Mesenchymal stem cell (in vitro differentiated cells and primary cell): Measurements from ENCODE around the gene FEN1.

Experiments used
- DNase-seq: peaks from one replicate; pipeline ENCODE4 v3.0.0-alpha.2; 2013
- H2AFZ ChIP-seq: one replicate; pipeline ENCODE4 v1.6.1; 2013; ENCODE audit warnings: low read depth, mild to moderate bottlenecking, control low read depth, inconsistent platforms, low read length, moderate library complexity
- H2AK5ac ChIP-seq: 2 replicates; pipeline ENCODE4 v1.6.1; 2013; ENCODE audit warnings: low read length, moderate library complexity, mild to moderate bottlenecking, inconsistent platforms; ENCODE audit not compliant: severe bottlenecking
- H2BK120ac ChIP-seq: one replicate; pipeline ENCODE4 v1.6.1; 2013; ENCODE audit warnings: low read depth, mild to moderate bottlenecking, inconsistent platforms, low read length, moderate library complexity
- H2BK12ac ChIP-seq, 2 experiments: one replicate each; pipeline ENCODE4 v1.6.1; 2013; ENCODE audit warnings: inconsistent platforms in 2 of 2, low read length in 2 of 2, mild to moderate bottlenecking in 2 of 2, moderate library complexity in 2 of 2, control low read depth in 1 of 2
- H2BK15ac ChIP-seq: one replicate; pipeline ENCODE4 v1.6.1; 2013; ENCODE audit warnings: mild to moderate bottlenecking, low read depth, inconsistent platforms; ENCODE audit not compliant: poor library complexity, severe bottlenecking
- H2BK5ac ChIP-seq: 2 replicates; pipeline ENCODE4 v1.6.1; 2013; ENCODE audit warnings: low read depth, mild to moderate bottlenecking, low read length, control low read depth, inconsistent platforms; ENCODE audit not compliant: poor library complexity, severe bottlenecking
- H3K14ac ChIP-seq, 2 experiments: one replicate each; pipeline ENCODE4 v1.6.1; 2013; ENCODE audit warnings: inconsistent platforms in 2 of 2, low read length in 2 of 2, control low read depth in 1 of 2, mild to moderate bottlenecking in 1 of 2, moderate library complexity in 1 of 2
- H3K18ac ChIP-seq, 2 experiments: one replicate each; pipeline ENCODE4 v1.6.1; 2013; ENCODE audit warnings: inconsistent platforms in 2 of 2, low read length in 2 of 2, control low read depth in 1 of 2, low read depth in 1 of 2, mild to moderate bottlenecking in 1 of 2
- H3K23ac ChIP-seq, 2 experiments: one replicate each; pipeline ENCODE4 v1.6.1; 2013; ENCODE audit warnings: inconsistent platforms in 2 of 2, low read length in 2 of 2, mild to moderate bottlenecking in 2 of 2, moderate library complexity in 2 of 2, control low read depth in 1 of 2
- H3K27ac ChIP-seq: 2 replicates; pipeline ENCODE4 v1.5.1; 2013; ENCODE audit warnings: mild to moderate bottlenecking, moderate library complexity, low read length, control low read depth, inconsistent platforms; ENCODE audit not compliant: poor library complexity, severe bottlenecking
- H3K27me3 ChIP-seq, 2 experiments: 2 replicates each; pipeline versions ENCODE4 v1.6.1 to v1.7.0; 2013; ENCODE audit warnings: low read length in 2 of 2, mild to moderate bottlenecking in 2 of 2, moderate library complexity in 2 of 2, control low read depth in 1 of 2, inconsistent platforms in 1 of 2; ENCODE audit not compliant: control insufficient read depth in 1 of 2, insufficient read depth in 1 of 2
- H3K36me3 ChIP-seq, 2 experiments: 2 replicates each; pipeline versions ENCODE4 v1.6.1 to v1.7.0; 2013; ENCODE audit warnings: low read length in 2 of 2, control low read depth in 1 of 2, inconsistent platforms in 1 of 2, low read depth in 1 of 2, mild to moderate bottlenecking in 1 of 2; ENCODE audit not compliant: insufficient read depth in 2 of 2, control insufficient read depth in 1 of 2
- H3K4ac ChIP-seq, 2 experiments: one replicate each; pipeline ENCODE4 v1.6.1; 2013; ENCODE audit warnings: inconsistent platforms in 2 of 2, low read length in 2 of 2, mild to moderate bottlenecking in 2 of 2, moderate library complexity in 2 of 2, control low read depth in 1 of 2, low read depth in 1 of 2
- H3K4me1 ChIP-seq: 2 replicates; pipeline ENCODE4 v1.6.1; 2013; ENCODE audit warnings: low read depth, low read length, control low read depth; ENCODE audit not compliant: control insufficient read depth, insufficient read depth
- H3K4me2 ChIP-seq: 2 replicates; pipeline ENCODE4 v1.6.1; 2013; ENCODE audit warnings: low read length, mild to moderate bottlenecking, inconsistent platforms; ENCODE audit not compliant: poor library complexity, severe bottlenecking
- H3K4me3 ChIP-seq, 2 experiments: 2 replicates each; pipeline versions ENCODE4 v1.5.1 to v1.7.0; 2013; ENCODE audit warnings: low read length in 2 of 2, mild to moderate bottlenecking in 2 of 2, control low read depth in 1 of 2, low read depth in 1 of 2; ENCODE audit not compliant: insufficient read depth in 1 of 2
- H3K79me1 ChIP-seq: replicated peaks from 2 replicates; pipeline ENCODE4 v1.6.1; 2013; ENCODE audit warnings: mild to moderate bottlenecking, control low read depth, low read length, inconsistent platforms; ENCODE audit not compliant: poor library complexity, severe bottlenecking
- H3K9ac ChIP-seq: 2 replicates; pipeline ENCODE4 v1.7.0; 2013; ENCODE audit warnings: mild to moderate bottlenecking, low read length, moderate library complexity
- H3K9me3 ChIP-seq: 2 replicates; pipeline ENCODE4 v1.7.0; 2013; ENCODE audit warnings: mild to moderate bottlenecking, low read length; ENCODE audit not compliant: control insufficient read depth
- H4K8ac ChIP-seq: one replicate; pipeline ENCODE4 v1.6.1; 2013; ENCODE audit warnings: inconsistent platforms, mild to moderate bottlenecking, low read length, moderate library complexity
- H4K91ac ChIP-seq: one replicate; pipeline ENCODE4 v1.6.1; 2013; ENCODE audit warnings: mild to moderate bottlenecking, low read length, inconsistent platforms
- WGBS: methylation state at CpG from one replicate; pipeline ENCODE4 v1.1.7; 2013; ENCODE audit warnings: mixed read lengths; 5-methylcytosine and 5-hydroxymethylcytosine counted together

Gene FEN1

GRCh38 chr11:61751384-61751783 lies 41.3 kb upstream of the FEN1 start:
- WGBS = 93% methylated on average over 14 of the region's 14 CpGs
- Histone ChIP-seq H4K8ac (no peak overlapping the region), H2BK12ac (no peak overlapping the region), H3K4me2 (no peak overlapping the region), H3K79me1 (peaks cover 18% of the 10 kb centered on the region), H3K27me3 (peaks cover 0 to 42% of the 10 kb centered on the region in 2 experiments), H3K14ac (no peak overlapping the region), H3K36me3 (no peaks in the 10 kb centered on the region), H3K4me1 (peaks cover 57% of the 10 kb centered on the region), H3K18ac (no peak overlapping the region), H3K9me3 (no peaks in the 10 kb centered on the region), H3K4me3 (no peak overlapping the region), H3K27ac (no peak overlapping the region), H2AK5ac (no peak overlapping the region), H3K9ac (no peak overlapping the region), H2AFZ (no peak overlapping the region), H3K23ac (no peak overlapping the region), H2BK120ac (no peak overlapping the region), H4K91ac (no peak overlapping the region), H2BK15ac (no peak overlapping the region), H3K4ac (no peak overlapping the region), H2BK5ac (no peak overlapping the region)
- DNase-seq = no peak

DNA sequence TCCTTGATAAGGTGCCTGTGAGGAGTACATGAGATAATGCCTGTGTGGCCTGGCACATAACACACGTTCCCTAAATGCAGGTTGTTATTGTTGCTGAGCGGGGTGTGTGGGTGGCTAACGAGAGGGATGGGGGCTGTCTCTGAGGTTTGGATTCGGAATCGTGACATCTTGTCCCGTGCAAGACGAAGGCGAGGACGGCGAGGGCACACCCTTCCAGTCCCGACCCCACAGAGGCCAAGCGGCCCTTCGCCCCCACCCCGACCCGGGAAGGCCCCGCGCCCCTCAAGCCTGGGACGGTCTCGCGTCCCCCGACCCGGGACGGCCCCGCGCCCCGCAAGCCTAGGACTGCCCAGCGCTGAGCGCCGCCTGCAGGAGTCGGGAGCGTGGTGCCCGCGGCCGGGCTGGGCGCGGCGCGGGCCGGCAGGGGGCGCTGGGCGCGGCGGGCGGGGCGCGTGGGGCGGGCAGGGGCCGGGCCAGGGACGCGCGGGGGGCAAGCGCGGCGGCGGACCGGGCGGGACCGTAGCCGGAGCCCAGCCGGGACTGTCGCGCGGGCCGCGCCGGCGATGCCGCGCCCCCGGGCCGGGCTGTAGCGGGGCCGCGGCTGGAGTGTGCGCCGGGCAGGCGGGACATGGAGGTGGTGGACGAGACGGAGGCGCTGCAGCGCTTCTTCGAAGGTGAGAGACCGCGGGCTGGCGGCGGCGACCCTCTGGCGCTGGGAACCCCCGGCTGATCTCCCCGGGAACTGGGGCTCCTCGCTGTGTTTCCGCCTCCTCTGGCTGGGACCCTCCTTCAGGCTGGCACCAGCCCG lies 40.4 kb upstream of the FEN1 start, which contains the start of gene MYRF:
Gene MYRF, plus strand, starts transcription at position 520 of the 808 bp plus-strand sequence. Its CDS starts 109 bp downstream, at position 629.
- Histone ChIP-seq H3K27ac (no peak within 1 kb of the TSS), H4K8ac (peak within 1 kb of the TSS; percentile 82), H2AK5ac (no peak within 1 kb of the TSS), H2BK12ac (peak within 1 kb of the TSS; percentile 17 to 69), H3K79me1 (peaks cover 22% of the 10 kb centered on the region), H4K91ac (peak within 1 kb of the TSS; percentile 76), H3K36me3 (peaks cover 0 to under 1% of the 10 kb centered on the region in 2 experiments), H3K4me1 (peaks cover 65% of the 10 kb centered on the region), H2BK5ac (no peak within 1 kb of the TSS), H3K14ac (peak within 1 kb of the TSS in 1 of 2 experiments; percentile 35), H3K9ac (peak within 1 kb of the TSS; percentile 38), H3K4me2 (peak within 1 kb of the TSS; percentile 75), H2BK120ac (peak within 1 kb of the TSS; percentile 37), H3K9me3 (no peaks in the 10 kb centered on the region), H3K4ac (peak within 1 kb of the TSS; percentile 24 to 51), H3K18ac (peak within 1 kb of the TSS; percentile 61 to 74), H3K4me3 (peak within 1 kb of the TSS; percentile 63 to 73), H2AFZ (no peak within 1 kb of the TSS), H2BK15ac (peak within 1 kb of the TSS; percentile 98), H3K23ac (peak within 1 kb of the TSS in 1 of 2 experiments; percentile 91), H3K27me3 (peaks cover 0 to 42% of the 10 kb centered on the region in 2 experiments)
- WGBS = 2% methylated on average over 36 of the region's 93 CpGs
- peak; percentile 40 for DNase-seq

- Histone ChIP-seq H3K18ac (peak overlapping the region; percentile 61 to 74), H3K4me1 (peaks cover 64% of the 10 kb centered on the region), H2BK15ac (peak overlapping the region; percentile 98), H3K9me3 (no peaks in the 10 kb centered on the region), H3K4me3 (peak overlapping the region; percentile 63 to 73), H3K23ac (peak overlapping the region in 1 of 2 experiments; percentile 91), H3K79me1 (peaks cover 22% of the 10 kb centered on the region), H2AFZ (no peak overlapping the region), H4K91ac (peak overlapping the region; percentile 76), H3K27ac (no peak overlapping the region), H3K4ac (peak overlapping the region; percentile 24 to 51), H2AK5ac (no peak overlapping the region), H2BK12ac (peak overlapping the region in 1 of 2 experiments; percentile 4), H3K27me3 (peaks cover 0 to 40% of the 10 kb centered on the region in 2 experiments), H2BK5ac (no peak overlapping the region), H2BK120ac (peak overlapping the region; percentile 37), H3K9ac (peak overlapping the region; percentile 38), H3K4me2 (peak overlapping the region; percentile 75), H3K14ac (peak overlapping the region in 1 of 2 experiments; percentile 35), H3K36me3 (peaks cover 0 to 4% of the 10 kb centered on the region in 2 experiments), H4K8ac (peak overlapping the region; percentile 64)
- WGBS = 33% methylated on average over 17 of the region's 17 CpGs
- no peak for DNase-seq
Measured at GRCh38 chr11:61752925-61753521, 39.7 kb upstream of the FEN1 start.

- no peak overlapping the region for H3K9ac ChIP-seq
Measured at GRCh38 chr11:61753672-61754071, 39.0 kb upstream of the FEN1 start.

More at GRCh38 chr11:61753672-61754071, 39.0 kb upstream of the FEN1 start:
- H4K8ac ChIP-seq = no peak overlapping the region
- H3K18ac ChIP-seq = peak overlapping the region; percentile 25 to 58
- peak overlapping the region; percentile 70 for H4K91ac ChIP-seq
- WGBS = 61% methylated on average over 5 of the region's 5 CpGs
- no peaks in the 10 kb centered on the region for H3K9me3 ChIP-seq
- peak overlapping the region; percentile 63 for H2BK15ac ChIP-seq
- peak overlapping the region; percentile 45 to 69 for H2BK12ac ChIP-seq
- no peak overlapping the region for H3K23ac ChIP-seq
- H3K4me3 ChIP-seq = no peak overlapping the region
- peak overlapping the region; percentile 75 for H3K4me2 ChIP-seq
- peak overlapping the region in 1 of 2 experiments; percentile 74 for H3K4ac ChIP-seq
- H2BK5ac ChIP-seq = no peak overlapping the region
- H3K27me3 ChIP-seq = peaks cover 0 to 38% of the 10 kb centered on the region in 2 experiments
- H3K36me3 ChIP-seq = peaks cover 0 to 5% of the 10 kb centered on the region in 2 experiments
- H2AK5ac ChIP-seq = peak overlapping the region; percentile 85
- no peak overlapping the region for H3K27ac ChIP-seq
- H3K79me1 ChIP-seq = peaks cover 26% of the 10 kb centered on the region
- H2AFZ ChIP-seq = no peak overlapping the region
- peaks cover 57% of the 10 kb centered on the region for H3K4me1 ChIP-seq
- H3K14ac ChIP-seq = no peak overlapping the region
- DNase-seq = no peak
- peak overlapping the region; percentile 54 for H2BK120ac ChIP-seq
